HG03558 (cell line): Measurements from ENCODE around the gene RAB3IL1.

Experiments used
- ATAC-seq: cut with Tn5 transposase; IDR thresholded peaks from one replicate; pipeline ENCODE4 v1.9.1; 2021; ENCODE audit warnings: moderate number of reproducible peaks; ENCODE audit not compliant: unreplicated experiment; ENCODE audit errors: extremely low read depth

The RAB3IL1 gene

GRCh38 chr11:61907282-61907681, 10.1 kb downstream of the RAB3IL1 start:
- ATAC-seq = no peak

- no peak for ATAC-seq
Observed at GRCh38 chr11:61906522-61906909, 10.8 kb downstream of the RAB3IL1 start.

GRCh38 chr11:61905801-61906521, 11.4 kb downstream of the RAB3IL1 start:
- ATAC-seq = no peak

GRCh38 chr11:61905067-61905696, 12.2 kb downstream of the RAB3IL1 start:
- ATAC-seq = no peak

- no peak for ATAC-seq
Observed at GRCh38 chr11:61904539-61905048, 12.8 kb downstream of the RAB3IL1 start.

- no peak for ATAC-seq
Observed at GRCh38 chr11:61903845-61904244, 13.5 kb downstream of the RAB3IL1 start.

- no peak for ATAC-seq
Observed at GRCh38 chr11:61902313-61902712, 15.1 kb downstream of the RAB3IL1 start.

GRCh38 chr11:61901397-61901796, 16.0 kb downstream of the RAB3IL1 start:
- no peak for ATAC-seq

- ATAC-seq = no peak
Observed at GRCh38 chr11:61900251-61900650, 17.1 kb downstream of the RAB3IL1 start.

GRCh38 chr11:61899146-61899841, 18.1 kb downstream of the RAB3IL1 start:
- ATAC-seq = peak; percentile 56

- no peak for ATAC-seq
Observed at GRCh38 chr11:61898247-61898582, 19.2 kb downstream of the RAB3IL1 start.

GRCh38 chr11:61897387-61898246, 19.7 kb downstream of the RAB3IL1 start:
- no peak for ATAC-seq

GRCh38 chr11:61896665-61897386, 20.5 kb downstream of the RAB3IL1 start:
- ATAC-seq = no peak

GRCh38 chr11:61895718-61896059, 21.7 kb downstream of the RAB3IL1 start:
- ATAC-seq = no peak

GRCh38 chr11:61895046-61895717, 22.2 kb downstream of the RAB3IL1 start:
- ATAC-seq = no peak

- ATAC-seq = no peak
Observed at GRCh38 chr11:61893981-61894380, 23.4 kb downstream of the RAB3IL1 start.

GRCh38 chr11:61892085-61892370, 25.3 kb downstream of the RAB3IL1 start:
- ATAC-seq = peak; percentile 3

GRCh38 chr11:61891331-61892084, 25.9 kb downstream of the RAB3IL1 start, which contains the start of gene FADS3:
TSS of gene FADS3 (minus strand) at chr11:61891545. CDS start at chr11:61891381, 164 bp downstream.
- ATAC-seq = peak; percentile 32
